Vagina (tissue), 2 donors: ENCODE results near the gene LKAAEAR1. TPM values are rescaled to one million over a fixed set of nuclear protein-coding genes. Genes with fewer than 3 reads are reported as not detected.

ENCODE experiments used
- DNase-seq, 2 donors: peaks; one replicate each; pipeline ENCODE4 v3.0.0-alpha.2; 2017; ENCODE audit errors: extremely low spot score in 2 of 2
- H3K27ac ChIP-seq: fragments of 200-600 bp; sonication (generic); one replicate; pipeline ENCODE4 v1.5.1; 2019
- H3K27me3 ChIP-seq: fragments of 200-600 bp; sonication (generic); one replicate; pipeline ENCODE4 v1.5.1; 2019
- H3K36me3 ChIP-seq, 2 donors: fragments of 200-600 bp; sonication (generic); one replicate each; pipeline ENCODE4 v1.5.1; 2017 to 2019
- H3K4me1 ChIP-seq: fragments of 200-600 bp; sonication (generic); one replicate; pipeline ENCODE4 v1.5.1; 2019
- H3K4me3 ChIP-seq, 2 donors: fragments of 200-600 bp; sonication (generic); 1 replicate in 1 of 2; 2 replicates in 1 of 2; pipeline ENCODE4 v1.5.1; 2016 to 2019
- H3K9me3 ChIP-seq: fragments of 200-600 bp; sonication (generic); one replicate; pipeline ENCODE4 v1.5.1; 2019
- CTCF ChIP-seq, 3 experiments: fragments of 450-650 bp in 2 of 3; fragments of 200-600 bp in 1 of 3; sonication (generic) in 1 of 3; IDR thresholded peaks; one replicate each; pipeline ENCODE4 v1.5.1; 2017 to 2019; ENCODE audit warnings: antibody characterized with exemption in 3 of 3, mild to moderate bottlenecking in 2 of 3, moderate library complexity in 2 of 3
- POLR2A ChIP-seq, 2 donors: fragments of 450-650 bp; IDR thresholded peaks; one replicate each; pipeline ENCODE4 v1.6.1; 2017; ENCODE audit warnings: antibody characterized with exemption in 2 of 2, mild to moderate bottlenecking in 2 of 2, moderate library complexity in 2 of 2
- POLR2AphosphoS5 ChIP-seq, 2 donors: sonication (generic); formaldehyde crosslinking; IDR thresholded peaks; one replicate each; pipeline ENCODE4 v1.9.0; 2017; ENCODE audit warnings: antibody characterized with exemption in 2 of 2, mild to moderate bottlenecking in 2 of 2, low read depth in 1 of 2; ENCODE audit not compliant: insufficient read depth in 1 of 2
- intact Hi-C: fragments of 100-400 bp; cut with DNase I; formaldehyde crosslinking; loops from one replicate; pipeline ENCODE4 v1.15.1; 2023
- total RNA-seq: library from RNA; depleted of rRNA; stranded (reverse); fragments of >200 nt; gene quantifications from one replicate; pipeline ENCODE4 v1.2.3, GENCODE V29; 2016

The LKAAEAR1 gene
- total RNA-seq, 1 donor from 2014 or later = not detected

GRCh38 chr20:64080813-64081623 lies 3.2 kb downstream of the LKAAEAR1 start:
- intact Hi-C loops = no loop called here
- H3K36me3 ChIP-seq = no peaks in the 10 kb centered on the region
- H3K9me3 ChIP-seq = no peaks in the 10 kb centered on the region
- peak overlapping the region; percentile 65 to 87 for H3K4me3 ChIP-seq
- no peak for DNase-seq
- peak overlapping the region; percentile 78 for H3K27ac ChIP-seq
- peaks cover 39% of the 10 kb centered on the region for H3K4me1 ChIP-seq
- no peaks in the 10 kb centered on the region for H3K27me3 ChIP-seq
- no peak for TF ChIP-seq POLR2A (IDR thresholded peaks at IDR 0.05)
- TF ChIP-seq POLR2AphosphoS5 (IDR thresholded peaks at IDR 0.05; ENCODE audit: insufficient read depth in 1 of 2, low read depth in 1 of 2) = no peak
- TF ChIP-seq CTCF (IDR thresholded peaks at IDR 0.05) = no peak

- Histone ChIP-seq H3K9me3 (no peaks in the 10 kb centered on the region), H3K27ac (peak within 1 kb of the TSS; percentile 78), H3K4me3 (peak within 1 kb of the TSS; percentile 65 to 87), H3K4me1 (peaks cover 39% of the 10 kb centered on the region), H3K36me3 (no peaks in the 10 kb centered on the region), H3K27me3 (no peaks in the 10 kb centered on the region)
- intact Hi-C loops = no loop called here
- DNase-seq = no peak
- no peak for TF ChIP-seq POLR2AphosphoS5 (IDR thresholded peaks at IDR 0.05; ENCODE audit: insufficient read depth in 1 of 2, low read depth in 1 of 2)
- no peak for TF ChIP-seq POLR2A (IDR thresholded peaks at IDR 0.05)
- TF ChIP-seq CTCF (IDR thresholded peaks at IDR 0.05) = no peak
These were observed 4.0 kb downstream of the LKAAEAR1 start, which contains the start of gene OPRL1 for GRCh38 chr20:64080013-64080812. Gene OPRL1, plus strand, starts transcription at chr20:64080082. Its CDS starts 12,639 bp downstream, at chr20:64092721.

GRCh38 chr20:64079273-64080012 lies 4.8 kb downstream of the LKAAEAR1 start, which contains the start of gene RGS19:
Gene RGS19, minus strand, starts transcription at chr20:64079518. Its CDS starts 2,632 bp downstream, at chr20:64076886.
- Histone ChIP-seq H3K27me3 (no peaks in the 10 kb centered on the region), H3K9me3 (no peaks in the 10 kb centered on the region), H3K27ac (peak within 1 kb of the TSS; percentile 78), H3K4me1 (peaks cover 38% of the 10 kb centered on the region), H3K36me3 (no peaks in the 10 kb centered on the region), H3K4me3 (peak within 1 kb of the TSS; percentile 65 to 87)
- DNase-seq = no peak
- intact Hi-C loops = no loop called here
- TF ChIP-seq CTCF (IDR thresholded peaks at IDR 0.05) (no peak), POLR2A (IDR thresholded peaks at IDR 0.05) (peak in 1 of 2 donors; percentile 25), POLR2AphosphoS5 (IDR thresholded peaks at IDR 0.05; ENCODE audit: insufficient read depth in 1 of 2, low read depth in 1 of 2) (no peak)

GRCh38 chr20:64078934-64079272 lies 5.3 kb downstream of the LKAAEAR1 start:
- Histone ChIP-seq H3K36me3 (peaks cover 0 to 1% of the 10 kb centered on the region in 2 donors), H3K27ac (peak overlapping the region; percentile 74), H3K4me1 (peaks cover 32% of the 10 kb centered on the region), H3K27me3 (no peaks in the 10 kb centered on the region), H3K4me3 (peak overlapping the region; percentile 65 to 87), H3K9me3 (no peaks in the 10 kb centered on the region)
- no peak for DNase-seq
- TF ChIP-seq POLR2AphosphoS5 (IDR thresholded peaks at IDR 0.05; ENCODE audit: insufficient read depth in 1 of 2, low read depth in 1 of 2) = no peak
- TF ChIP-seq POLR2A (IDR thresholded peaks at IDR 0.05) = no peak
- TF ChIP-seq CTCF (IDR thresholded peaks at IDR 0.05) = no peak
- intact Hi-C loops = no loop called here
